GM18909 (cell line): ENCODE results near the gene BNIPL.
A peak's percentile ranks its signal among the peaks of the same experiment; 100 is the strongest.

Source experiments
- ATAC-seq: cut with Tn5 transposase; IDR thresholded peaks from one replicate; pipeline ENCODE4 v1.9.1; 2021; ENCODE audit warnings: mild to moderate bottlenecking; ENCODE audit not compliant: unreplicated experiment, poor library complexity

Gene BNIPL

DNA sequence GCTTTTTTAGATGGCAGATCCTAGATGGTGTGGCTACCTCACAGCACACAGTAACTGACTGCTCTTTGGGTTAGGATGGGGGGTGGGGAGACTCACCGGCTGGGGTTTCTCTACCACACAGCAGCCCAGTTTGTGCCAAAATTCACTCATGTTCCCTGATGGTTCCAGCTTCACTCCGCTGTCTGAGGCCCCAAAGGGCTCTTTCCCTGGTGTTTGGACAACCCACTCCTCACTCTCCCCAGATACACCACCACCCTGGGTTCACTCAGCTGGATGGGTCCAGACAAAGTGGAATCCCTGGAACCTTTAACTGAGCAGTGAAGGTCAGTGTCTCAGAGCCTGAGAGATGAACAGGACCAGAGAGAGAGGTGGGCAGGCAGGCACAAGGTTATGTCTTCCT, 19.2 kb downstream of the BNIPL start:
- ATAC-seq, result no peak

DNA sequence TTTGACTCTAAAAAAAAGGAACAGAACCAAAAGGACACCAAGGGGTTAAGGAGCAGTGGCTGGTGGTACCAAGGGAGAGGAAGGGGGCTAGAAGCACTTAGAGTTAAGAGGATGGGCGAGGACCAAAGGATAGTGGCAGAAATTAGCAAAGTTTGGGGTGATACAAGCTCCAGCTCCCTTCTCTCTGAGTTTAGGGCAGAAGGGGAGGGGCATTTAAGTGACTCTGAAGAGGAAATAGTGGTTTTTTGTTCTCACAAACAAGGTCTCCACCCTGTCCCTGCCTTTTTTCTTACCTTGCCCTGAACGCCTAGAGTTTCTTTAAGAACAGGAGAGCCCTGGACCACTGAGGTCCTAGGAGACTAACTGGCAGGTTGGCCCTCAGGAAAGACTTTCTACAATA, 19.8 kb downstream of the BNIPL start:
- no peak for ATAC-seq

DNA sequence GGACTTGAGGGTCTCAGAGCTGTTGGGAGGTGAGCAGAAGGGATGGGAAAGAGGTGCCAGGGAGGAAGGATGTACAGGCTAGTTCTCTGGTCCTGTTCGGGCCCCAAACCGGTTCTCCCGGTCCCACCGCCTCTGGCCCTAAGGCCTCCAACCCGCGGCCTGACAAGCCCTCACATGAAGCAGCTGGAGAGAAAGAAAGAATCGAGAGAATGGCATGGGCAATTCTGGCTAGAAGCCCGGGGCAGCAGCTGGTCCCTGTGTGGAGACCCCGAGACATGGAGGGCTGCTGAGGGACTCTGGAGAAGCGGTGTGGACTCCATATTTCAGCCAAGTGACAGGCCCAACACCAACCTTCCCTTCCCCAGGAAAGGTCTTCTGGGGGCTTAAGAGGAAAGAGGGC, 22.3 kb downstream of the BNIPL start:
- ATAC-seq, result no peak

DNA sequence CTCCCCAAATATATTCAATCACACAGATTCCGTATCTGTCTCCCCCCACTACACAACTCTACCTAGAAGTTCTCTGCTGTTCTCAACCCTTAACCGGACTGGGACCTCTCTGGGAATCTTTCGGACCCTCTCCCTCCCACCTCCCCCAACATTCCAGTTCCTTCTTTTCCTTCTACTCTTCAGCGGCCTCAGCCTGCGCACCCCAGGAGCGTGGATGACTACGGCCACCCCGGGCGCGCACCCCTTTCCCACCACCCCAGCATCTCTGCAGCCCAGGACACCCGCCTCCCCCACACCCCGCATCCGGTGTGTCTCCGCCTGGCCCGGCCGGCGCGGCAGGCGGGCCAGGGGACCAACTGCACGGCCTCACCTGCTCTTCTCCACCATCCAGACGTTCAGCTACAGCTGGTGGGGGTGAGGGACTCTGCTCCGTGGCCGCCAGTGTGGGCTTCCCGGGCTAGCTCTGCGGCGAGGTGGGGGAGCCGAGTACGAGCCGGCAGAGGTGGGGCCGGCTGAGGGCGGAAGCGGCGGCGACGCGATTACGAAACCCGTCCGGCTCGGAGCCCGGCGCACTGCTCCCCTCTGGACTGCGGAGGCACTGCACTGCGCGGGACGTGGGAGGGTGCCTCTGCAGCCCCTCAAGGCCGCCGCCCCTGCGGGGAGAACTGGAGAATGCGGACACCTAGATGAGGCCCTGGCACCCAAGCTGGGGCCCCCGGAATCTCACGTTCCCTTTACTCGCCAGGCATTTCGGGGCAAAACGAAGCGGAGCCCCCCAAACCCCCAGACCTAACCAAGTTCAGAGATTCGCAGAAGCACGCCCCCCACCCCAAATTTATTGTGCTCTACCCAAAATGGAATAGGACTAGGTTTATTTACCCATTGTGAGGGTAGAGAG, 23.0 kb downstream of the BNIPL start, which contains the start of gene CDC42SE1:
TSS of gene CDC42SE1 (minus strand) at position 514 of the 898 bp plus-strand sequence. CDS start 3,892 bp downstream, outside the sequence.
- ATAC-seq, result peak; percentile 84

DNA sequence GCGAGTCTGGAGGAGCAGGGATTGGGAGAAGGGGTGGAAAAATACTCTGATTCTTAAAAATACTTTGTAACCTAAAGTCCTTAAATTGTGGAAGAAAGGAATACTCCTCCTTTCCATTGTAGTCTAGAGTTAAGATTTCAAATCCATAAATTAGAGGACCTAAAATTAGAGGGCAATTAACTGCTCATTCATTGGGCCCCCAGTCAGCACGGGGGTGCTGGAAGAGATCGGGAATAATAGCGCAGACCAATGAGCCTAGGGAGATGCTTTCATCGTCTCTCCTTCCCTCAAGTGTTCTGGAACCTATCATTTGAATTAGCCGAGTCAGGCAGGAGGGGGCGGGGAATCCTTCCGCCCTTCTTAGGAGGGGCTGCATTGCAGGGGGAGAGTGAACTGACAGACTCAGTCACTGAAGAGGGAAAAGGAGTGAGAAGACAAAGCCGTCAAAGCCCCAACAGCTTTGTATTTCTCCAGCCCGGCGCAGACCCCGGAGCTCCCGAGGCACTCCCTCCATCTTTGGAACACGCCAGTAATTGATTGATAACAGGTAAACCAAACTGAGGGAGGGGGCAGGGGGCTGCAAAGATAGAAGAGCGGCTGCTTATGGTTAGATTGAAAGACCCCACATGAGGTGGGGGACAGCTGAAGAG, 23.7 kb downstream of the BNIPL start, which contains the start of gene MLLT11:
TSS of gene MLLT11 (plus strand) at position 391 of the 650 bp plus-strand sequence. CDS start 6,828 bp downstream, outside the sequence.
- no peak for ATAC-seq

DNA sequence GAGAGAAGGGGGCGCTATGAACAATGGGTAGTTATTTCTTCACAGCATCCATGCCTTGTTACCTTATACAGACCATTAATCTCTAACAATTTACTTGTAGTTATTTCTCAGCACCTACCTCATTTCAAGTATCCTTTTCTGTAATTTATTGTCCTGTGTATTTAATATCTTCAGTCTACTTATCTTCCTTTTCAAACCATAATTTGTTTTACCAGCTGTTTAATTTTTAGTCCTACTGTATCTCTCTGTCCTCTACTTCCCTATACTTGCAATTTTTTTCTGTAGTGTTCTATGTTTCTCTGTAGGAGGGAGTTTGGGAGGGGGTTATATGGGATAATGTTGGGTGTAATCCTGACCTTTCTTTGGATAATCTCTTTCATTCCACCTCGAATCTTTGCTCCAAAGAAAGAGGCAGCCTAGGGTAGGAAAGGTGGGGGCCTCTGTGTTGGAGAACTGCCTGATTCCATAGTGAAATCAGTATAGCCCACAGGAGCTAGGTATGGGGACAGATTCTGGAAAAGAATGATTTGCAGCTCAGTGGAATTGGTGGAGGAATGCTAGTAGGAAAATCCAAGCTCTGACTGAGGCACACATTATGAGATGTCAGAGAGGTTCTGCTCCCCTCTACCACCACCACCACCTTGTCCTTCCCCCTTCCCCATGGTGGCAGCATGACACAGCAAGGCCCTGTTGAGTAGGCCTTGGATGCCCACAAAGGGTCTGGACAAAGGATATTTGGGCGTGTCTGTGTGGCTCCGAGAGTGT, 24.5 kb downstream of the BNIPL start:
- no peak for ATAC-seq

DNA sequence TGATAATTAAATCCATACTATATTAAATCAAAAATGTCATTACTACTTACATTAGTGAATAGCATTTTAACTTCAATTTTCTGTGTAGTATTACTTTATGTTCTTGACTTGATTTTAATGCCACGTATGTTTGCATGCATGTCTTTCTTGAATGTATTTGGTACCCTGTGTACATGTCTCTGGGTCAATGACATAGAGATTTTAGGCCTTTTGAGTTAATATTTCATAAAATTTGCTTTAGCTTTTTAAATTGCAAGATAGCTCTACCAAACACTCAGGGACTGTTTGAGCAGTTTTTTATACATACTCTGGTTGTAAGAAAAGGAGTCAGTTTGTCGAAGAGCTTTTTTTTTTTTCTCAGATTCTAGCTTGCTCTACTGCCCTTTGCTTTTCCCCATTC, 25.3 kb downstream of the BNIPL start:
- ATAC-seq, result no peak

DNA sequence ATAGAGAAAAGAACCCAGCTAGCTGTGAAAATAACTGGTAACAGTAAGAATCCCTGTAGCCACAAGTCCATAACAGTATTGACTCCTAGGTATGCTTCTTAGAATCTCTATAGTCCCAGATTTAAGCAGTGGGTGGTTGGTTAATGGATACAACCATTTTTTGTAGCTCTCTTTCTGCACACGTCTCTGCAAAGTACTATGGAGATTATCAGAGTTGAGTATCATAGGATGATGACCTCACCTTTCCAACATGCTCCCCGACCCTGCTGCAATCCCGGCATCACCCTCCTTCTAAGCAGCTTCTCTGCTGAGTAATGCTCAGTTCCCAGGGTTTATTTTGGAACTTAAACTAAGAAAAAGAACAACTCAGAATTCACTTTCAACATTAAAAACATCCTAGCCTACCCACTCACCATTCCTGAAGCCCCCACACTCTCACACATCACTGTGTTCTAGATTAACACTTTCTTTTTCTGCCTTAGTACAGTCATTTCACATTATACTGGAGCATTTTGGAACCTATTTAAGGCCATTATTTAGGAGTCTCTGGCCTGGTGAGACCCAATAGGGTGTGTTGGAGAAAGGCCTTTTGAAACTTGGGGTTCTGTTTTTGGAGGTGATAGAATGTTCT, 26.5 kb downstream of the BNIPL start:
- ATAC-seq, result no peak

DNA sequence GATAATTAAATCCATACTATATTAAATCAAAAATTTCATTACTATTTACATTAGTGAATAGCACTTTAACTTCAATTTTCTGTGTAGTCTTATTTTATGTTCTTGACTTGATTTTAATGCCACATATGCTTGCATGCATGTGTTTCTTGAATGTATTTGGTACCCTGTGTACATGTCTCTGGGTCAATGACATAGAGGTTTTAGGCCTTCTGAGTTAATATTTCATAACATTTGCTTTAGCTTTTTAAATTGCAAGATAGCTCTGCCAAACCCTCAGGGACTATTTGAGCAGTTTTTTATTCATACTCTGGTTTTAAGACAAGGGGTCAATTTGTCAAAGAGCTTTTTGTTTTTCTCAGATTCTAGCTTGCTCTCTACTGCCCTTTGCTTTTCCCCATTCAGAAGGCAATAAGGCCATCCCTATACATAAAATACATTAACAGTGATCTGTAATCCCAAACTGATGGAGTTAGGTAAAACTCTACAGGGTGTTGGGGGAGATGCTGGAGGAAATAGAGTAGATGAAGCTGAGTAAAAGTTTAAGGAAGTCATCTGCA, 28.8 kb downstream of the BNIPL start:
- no peak for ATAC-seq

DNA sequence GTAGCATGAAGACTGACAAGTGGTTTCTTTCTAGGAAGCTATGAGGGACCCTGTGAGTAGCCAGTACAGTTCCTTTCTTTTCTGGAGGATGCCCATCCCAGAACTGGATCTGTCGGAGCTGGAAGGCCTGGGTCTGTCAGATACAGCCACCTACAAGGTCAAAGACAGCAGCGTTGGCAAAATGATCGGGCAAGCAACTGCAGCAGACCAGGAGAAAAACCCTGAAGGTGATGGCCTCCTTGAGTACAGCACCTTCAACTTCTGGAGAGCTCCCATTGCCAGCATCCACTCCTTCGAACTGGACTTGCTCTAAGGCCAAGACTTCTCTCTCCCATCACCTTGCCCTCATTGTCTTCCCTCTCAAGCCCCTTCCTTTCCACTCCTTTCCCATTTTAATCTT, 30.8 kb downstream of the BNIPL start:
- no peak for ATAC-seq

DNA sequence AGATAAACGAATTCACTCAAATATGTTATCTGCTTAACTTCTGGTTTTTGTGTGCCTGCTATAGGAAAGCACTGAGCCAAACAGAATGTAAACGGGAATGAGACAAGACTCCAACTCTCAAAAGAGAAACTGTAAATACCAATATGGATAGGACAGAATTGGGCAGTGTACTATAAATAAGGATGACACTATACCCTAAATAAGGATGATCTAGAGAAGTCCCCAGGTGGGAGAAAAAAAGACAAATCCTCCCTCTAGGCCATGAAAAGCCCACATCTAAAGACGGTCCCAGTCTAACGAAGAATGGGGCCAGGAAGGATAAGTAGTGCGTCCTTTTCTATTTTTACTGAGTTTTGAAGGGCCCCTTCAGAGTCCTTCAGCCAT, 32.7 kb downstream of the BNIPL start:
- ATAC-seq, result no peak

DNA sequence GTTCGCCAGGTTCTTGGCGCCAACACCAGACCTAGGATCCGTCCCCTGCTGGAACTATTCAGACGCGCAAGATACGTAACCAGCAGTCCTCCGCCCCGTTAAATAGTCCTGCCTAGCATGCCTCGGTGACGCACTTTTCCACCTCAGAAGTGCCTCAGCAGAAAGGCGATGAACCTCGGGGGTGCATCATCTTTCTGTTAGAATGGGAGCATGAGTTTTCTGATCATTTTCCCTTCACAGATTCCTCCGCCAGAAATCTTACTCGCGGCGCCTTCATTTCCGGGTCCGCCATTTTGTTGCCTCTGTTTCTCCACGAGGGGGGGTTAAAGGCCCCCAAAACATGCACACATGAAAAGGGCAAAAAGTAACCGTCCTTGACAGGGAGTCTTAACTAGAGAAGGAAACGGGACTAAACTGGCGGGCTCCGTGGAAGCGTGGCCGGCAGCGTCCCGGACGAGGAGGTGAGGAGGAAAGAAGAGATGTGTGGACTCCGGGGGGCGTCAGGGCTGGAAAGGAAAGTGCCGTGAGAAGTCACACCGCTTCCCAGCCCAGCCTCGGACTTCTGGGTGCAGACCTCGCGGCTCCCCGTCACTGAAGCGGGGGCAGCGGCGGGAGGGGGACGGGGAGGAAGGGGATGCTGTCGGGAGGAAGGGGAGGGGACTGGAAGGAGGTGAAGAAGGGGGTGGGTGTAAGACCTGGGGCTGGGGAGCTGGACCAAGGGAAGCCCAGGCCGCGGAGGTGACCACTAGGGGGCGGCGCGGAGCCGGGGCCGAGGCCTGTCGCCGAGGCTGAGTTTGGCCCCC, 34.3 kb downstream of the BNIPL start, which contains the start of gene GABPB2:
TSS of gene GABPB2 (plus strand) at position 288 of the 803 bp plus-strand sequence. CDS start 17,429 bp downstream, outside the sequence.
- peak; percentile 76 for ATAC-seq

DNA sequence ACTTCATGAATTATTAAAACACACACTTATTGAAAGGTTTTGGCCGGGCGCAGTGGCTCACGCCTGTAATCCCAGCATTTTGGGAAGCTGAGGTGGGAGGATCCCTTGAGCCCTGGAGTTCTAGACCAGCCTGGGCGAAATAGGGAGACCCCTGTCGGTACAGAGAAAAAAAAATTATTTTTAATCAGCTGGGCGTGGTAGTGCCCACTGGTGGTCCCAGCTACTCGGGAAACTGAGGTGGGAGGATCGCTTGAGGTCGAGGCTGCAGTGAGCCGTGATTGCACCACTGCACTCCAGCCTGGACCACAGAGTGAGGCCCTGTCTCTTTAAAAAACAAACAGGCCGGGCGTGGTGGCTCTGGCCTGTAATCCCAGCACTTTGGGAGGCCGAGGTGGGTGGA, 35.8 kb downstream of the BNIPL start:
- no peak for ATAC-seq

DNA sequence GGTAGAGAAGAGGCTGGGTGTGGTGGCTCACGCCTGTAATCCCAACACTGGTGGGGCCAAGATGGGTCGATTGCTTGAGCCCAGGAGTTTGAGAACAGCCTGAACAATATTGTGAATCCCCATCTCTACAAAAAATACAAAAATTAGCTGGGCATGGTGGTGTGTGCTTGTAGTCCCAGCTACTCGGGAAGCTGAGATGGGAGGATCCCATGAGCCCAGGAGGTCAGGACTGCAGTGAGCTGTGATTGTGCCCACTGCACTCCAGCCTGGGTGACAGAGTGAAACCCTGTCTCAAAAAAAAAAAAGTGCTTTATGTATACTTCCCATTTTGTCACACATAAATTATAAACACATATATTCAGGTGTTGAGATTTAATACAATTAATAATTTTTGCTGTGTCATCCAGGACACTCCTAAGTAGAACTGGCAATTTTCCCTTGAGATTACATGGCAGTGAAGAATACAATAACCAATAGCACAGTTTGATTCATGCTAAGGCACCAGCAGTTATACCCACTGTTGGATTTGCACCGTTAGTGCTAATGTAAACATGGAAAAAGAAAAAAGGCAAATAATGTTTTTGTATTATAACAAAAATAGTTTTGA, 49.7 kb downstream of the BNIPL start:
- ATAC-seq, result no peak
